HepG2 (cell line): ENCODE data around the gene STUB1. TPM values are rescaled to one million over a fixed set of nuclear protein-coding genes. Genes with fewer than 3 reads are reported as not detected.

ENCODE experiments used
- ATF7 ChIP-seq, 2 experiments: fragments of 450-650 bp in 1 of 2; sonication (generic) in 1 of 2; formaldehyde crosslinking in 1 of 2; IDR thresholded peaks; 2 replicates each; pipeline versions ENCODE4 v1.4.0 to v1.6.1; 2016 to 2020; ENCODE audit warnings: antibody characterized with exemption in 1 of 2, mild to moderate bottlenecking in 1 of 2, missing genetic modification reagents in 1 of 2
- HMG20B ChIP-seq: conservative IDR thresholded peaks from 2 replicates; pipeline ENCODE4 v1.6.1; 2016; ENCODE audit warnings: missing genetic modification reagents, missing compliant biosample characterization
- IRF1 ChIP-seq: sonication (generic); formaldehyde crosslinking; IDR thresholded peaks from 2 replicates; pipeline ENCODE4 v1.4.0; 2020; ENCODE audit warnings: low read depth, mild to moderate bottlenecking, missing genetic modification reagents
- MBNL3 ChIP-seq: fragments of 250-450 bp; sonication (Bioruptor Pico); conservative IDR thresholded peaks from 2 replicates; pipeline ENCODE4 v1.8.0; 2022; ENCODE audit warnings: mild to moderate bottlenecking, inconsistent platforms
- MYC ChIP-seq: sonication (generic); formaldehyde crosslinking; IDR thresholded peaks from 2 replicates; pipeline ENCODE4 v1.9.0; 2021; ENCODE audit warnings: missing genetic modification reagents, borderline replicate concordance
- MZF1 ChIP-seq: sonication (generic); formaldehyde crosslinking; IDR thresholded peaks from 2 replicates; pipeline ENCODE4 v1.8.1; 2023; ENCODE audit warnings: mild to moderate bottlenecking, missing genetic modification reagents, borderline replicate concordance
- NONO ChIP-seq, 2 experiments: fragments of 450-650 bp in 1 of 2; sonication (generic) in 1 of 2; formaldehyde crosslinking in 1 of 2; IDR thresholded peaks in 1 of 2; conservative IDR thresholded peaks in 1 of 2; 2 replicates each; pipeline versions ENCODE4 v1.6.1 to v1.8.0; 2017 to 2022; ENCODE audit warnings: mild to moderate bottlenecking in 1 of 2, missing genetic modification reagents in 1 of 2, moderate library complexity in 1 of 2
- PREB ChIP-seq: sonication (generic); formaldehyde crosslinking; IDR thresholded peaks from 2 replicates; pipeline ENCODE4 v1.4.0; 2020; ENCODE audit warnings: missing genetic modification reagents
- RFX5 ChIP-seq: IDR thresholded peaks from 2 replicates; pipeline ENCODE4 v1.6.1; 2011; ENCODE audit warnings: low read depth, low read length, improper control_type of control experiment
- THAP8 ChIP-seq: sonication (generic); formaldehyde crosslinking; IDR thresholded peaks from 2 replicates; pipeline ENCODE4 v1.5.1; 2020; ENCODE audit warnings: missing genetic modification reagents, mild to moderate bottlenecking, borderline replicate concordance
- THYN1 ChIP-seq: sonication (generic); formaldehyde crosslinking; IDR thresholded peaks from 2 replicates; pipeline ENCODE4 v1.8.1; 2023; ENCODE audit warnings: low read depth, mild to moderate bottlenecking, moderate library complexity, missing genetic modification reagents, borderline replicate concordance
- ZNF510 ChIP-seq: sonication (generic); formaldehyde crosslinking; IDR thresholded peaks from 2 replicates; pipeline ENCODE4 v1.4.0; 2020; ENCODE audit warnings: low read depth, mild to moderate bottlenecking, missing genetic modification reagents
- ZNF713 ChIP-seq: sonication (generic); formaldehyde crosslinking; IDR thresholded peaks from 2 replicates; pipeline ENCODE4 v1.4.0; 2020; ENCODE audit warnings: mild to moderate bottlenecking, missing genetic modification reagents
- ZNF746 ChIP-seq: sonication (generic); formaldehyde crosslinking; IDR thresholded peaks from 2 replicates; pipeline ENCODE4 v1.8.0; 2022; ENCODE audit warnings: mild to moderate bottlenecking, missing genetic modification reagents
- polyA plus RNA-seq, 8 experiments: library from polyadenylated mRNA; depleted of rRNA in 3 of 8; stranded (reverse) in 7 of 8; unstranded in 1 of 8; fragments of >200 nt; fragmentation: Illumina TruSeq in 4 of 8; extraction: Trizol in 4 of 8; gene quantifications; 2 replicates each; pipeline versions ENCODE4 v1.2.1 to v1.2.3, GENCODE V29; 2011 to 2016; ENCODE audit warnings: low read depth in 4 of 8, missing spikeins in 1 of 8, mixed read lengths in 1 of 8; ENCODE audit not compliant: insufficient read depth in 1 of 8
- total RNA-seq, 5 experiments: library from RNA; depleted of rRNA; stranded (reverse); fragments of >200 nt; fragmentation: Illumina TruSeq; extraction: Trizol; gene quantifications; 2 replicates each; pipeline ENCODE4 v1.2.3, GENCODE V29; 2016; ENCODE audit warnings: low read depth in 1 of 5
- TF ChIP-seq, protein P1 (sequence below): sonication (generic); formaldehyde crosslinking; IDR thresholded peaks from 2 replicates; pipeline ENCODE4 v1.9.0; 2021; ENCODE audit warnings: mild to moderate bottlenecking, missing genetic modification reagents
- TF ChIP-seq, protein P2 (sequence below): sonication (generic); formaldehyde crosslinking; IDR thresholded peaks from 2 replicates; pipeline ENCODE4 v1.4.0; 2020; ENCODE audit warnings: missing genetic modification reagents

The STUB1 gene
- total and polyA plus RNA-seq, 2 of the 13 experiments (the other 11 are each of a cell fraction or from before 2014, with no cell fraction given) = 52.9 to 78.2 TPM

DNA sequence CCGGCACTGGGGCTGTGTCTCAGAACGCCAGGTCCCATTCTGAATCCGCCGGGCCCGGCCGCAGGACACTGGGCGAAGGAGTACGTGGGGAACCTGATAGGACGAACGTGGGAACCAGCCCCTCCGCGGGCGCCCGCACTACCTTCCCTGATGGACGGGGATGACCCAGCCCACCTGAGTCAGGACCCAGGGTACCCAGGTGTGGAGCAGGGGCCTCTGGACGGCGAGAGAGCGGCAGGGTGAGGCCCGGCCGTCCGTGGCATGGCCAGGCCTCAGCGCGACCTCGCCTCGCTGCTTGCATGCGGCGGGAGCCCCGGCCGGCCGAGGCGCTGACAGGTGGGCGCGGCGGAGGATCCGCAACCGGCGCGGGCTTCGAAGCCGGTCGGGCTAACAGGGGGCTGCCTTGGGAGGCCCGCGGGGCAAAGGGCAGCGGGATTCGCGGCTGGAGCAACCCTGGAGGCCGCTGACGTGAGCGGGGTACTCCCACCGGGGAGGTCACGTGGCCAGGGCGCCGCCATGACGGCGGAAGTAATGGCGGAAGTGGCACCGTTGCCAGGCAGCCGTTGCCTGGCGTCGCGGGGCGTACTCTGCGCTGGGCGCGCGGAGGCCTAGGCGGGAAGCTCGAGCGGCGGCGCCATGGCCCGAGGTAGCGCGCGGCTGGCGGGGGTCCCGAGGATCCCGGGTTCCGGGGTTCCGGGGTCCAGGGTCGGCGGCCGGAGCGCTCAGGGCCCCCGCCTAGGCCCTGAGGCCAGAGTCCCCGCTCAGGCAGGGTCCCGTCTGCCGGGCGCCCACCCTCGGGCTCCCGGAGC is 31.2 kb upstream of the STUB1 start, which contains the start of gene WDR90 (continued):
- TF ChIP-seq, protein P1, sequence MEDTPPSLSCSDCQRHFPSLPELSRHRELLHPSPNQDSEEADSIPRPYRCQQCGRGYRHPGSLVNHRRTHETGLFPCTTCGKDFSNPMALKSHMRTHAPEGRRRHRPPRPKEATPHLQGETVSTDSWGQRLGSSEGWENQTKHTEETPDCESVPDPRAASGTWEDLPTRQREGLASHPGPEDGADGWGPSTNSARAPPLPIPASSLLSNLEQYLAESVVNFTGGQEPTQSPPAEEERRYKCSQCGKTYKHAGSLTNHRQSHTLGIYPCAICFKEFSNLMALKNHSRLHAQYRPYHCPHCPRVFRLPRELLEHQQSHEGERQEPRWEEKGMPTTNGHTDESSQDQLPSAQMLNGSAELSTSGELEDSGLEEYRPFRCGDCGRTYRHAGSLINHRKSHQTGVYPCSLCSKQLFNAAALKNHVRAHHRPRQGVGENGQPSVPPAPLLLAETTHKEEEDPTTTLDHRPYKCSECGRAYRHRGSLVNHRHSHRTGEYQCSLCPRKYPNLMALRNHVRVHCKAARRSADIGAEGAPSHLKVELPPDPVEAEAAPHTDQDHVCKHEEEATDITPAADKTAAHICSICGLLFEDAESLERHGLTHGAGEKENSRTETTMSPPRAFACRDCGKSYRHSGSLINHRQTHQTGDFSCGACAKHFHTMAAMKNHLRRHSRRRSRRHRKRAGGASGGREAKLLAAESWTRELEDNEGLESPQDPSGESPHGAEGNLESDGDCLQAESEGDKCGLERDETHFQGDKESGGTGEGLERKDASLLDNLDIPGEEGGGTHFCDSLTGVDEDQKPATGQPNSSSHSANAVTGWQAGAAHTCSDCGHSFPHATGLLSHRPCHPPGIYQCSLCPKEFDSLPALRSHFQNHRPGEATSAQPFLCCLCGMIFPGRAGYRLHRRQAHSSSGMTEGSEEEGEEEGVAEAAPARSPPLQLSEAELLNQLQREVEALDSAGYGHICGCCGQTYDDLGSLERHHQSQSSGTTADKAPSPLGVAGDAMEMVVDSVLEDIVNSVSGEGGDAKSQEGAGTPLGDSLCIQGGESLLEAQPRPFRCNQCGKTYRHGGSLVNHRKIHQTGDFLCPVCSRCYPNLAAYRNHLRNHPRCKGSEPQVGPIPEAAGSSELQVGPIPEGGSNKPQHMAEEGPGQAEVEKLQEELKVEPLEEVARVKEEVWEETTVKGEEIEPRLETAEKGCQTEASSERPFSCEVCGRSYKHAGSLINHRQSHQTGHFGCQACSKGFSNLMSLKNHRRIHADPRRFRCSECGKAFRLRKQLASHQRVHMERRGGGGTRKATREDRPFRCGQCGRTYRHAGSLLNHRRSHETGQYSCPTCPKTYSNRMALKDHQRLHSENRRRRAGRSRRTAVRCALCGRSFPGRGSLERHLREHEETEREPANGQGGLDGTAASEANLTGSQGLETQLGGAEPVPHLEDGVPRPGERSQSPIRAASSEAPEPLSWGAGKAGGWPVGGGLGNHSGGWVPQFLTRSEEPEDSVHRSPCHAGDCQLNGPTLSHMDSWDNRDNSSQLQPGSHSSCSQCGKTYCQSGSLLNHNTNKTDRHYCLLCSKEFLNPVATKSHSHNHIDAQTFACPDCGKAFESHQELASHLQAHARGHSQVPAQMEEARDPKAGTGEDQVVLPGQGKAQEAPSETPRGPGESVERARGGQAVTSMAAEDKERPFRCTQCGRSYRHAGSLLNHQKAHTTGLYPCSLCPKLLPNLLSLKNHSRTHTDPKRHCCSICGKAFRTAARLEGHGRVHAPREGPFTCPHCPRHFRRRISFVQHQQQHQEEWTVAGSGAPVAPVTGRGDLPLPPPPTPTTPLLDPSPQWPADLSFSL (CRISPR knock-in tag) = no peak
- peak; percentile 53; the same call in 1 of the 2 replicates for TF ChIP-seq RFX5
- no peak for TF ChIP-seq IRF1 (CRISPR knock-in tag)
- TF ChIP-seq NONO (IDR thresholded peaks at IDR 0.05) = no peak
- TF ChIP-seq NONO (CRISPR knock-in tag; conservative IDR thresholded peaks at IDR 0.05) = peak; percentile 88
- no peak for TF ChIP-seq MZF1 (CRISPR knock-in tag)
- TF ChIP-seq THAP8 = no peak
- TF ChIP-seq, protein P2, sequence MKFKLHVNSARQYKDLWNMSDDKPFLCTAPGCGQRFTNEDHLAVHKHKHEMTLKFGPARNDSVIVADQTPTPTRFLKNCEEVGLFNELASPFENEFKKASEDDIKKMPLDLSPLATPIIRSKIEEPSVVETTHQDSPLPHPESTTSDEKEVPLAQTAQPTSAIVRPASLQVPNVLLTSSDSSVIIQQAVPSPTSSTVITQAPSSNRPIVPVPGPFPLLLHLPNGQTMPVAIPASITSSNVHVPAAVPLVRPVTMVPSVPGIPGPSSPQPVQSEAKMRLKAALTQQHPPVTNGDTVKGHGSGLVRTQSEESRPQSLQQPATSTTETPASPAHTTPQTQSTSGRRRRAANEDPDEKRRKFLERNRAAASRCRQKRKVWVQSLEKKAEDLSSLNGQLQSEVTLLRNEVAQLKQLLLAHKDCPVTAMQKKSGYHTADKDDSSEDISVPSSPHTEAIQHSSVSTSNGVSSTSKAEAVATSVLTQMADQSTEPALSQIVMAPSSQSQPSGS (CRISPR knock-in tag) = peak; percentile 82
- TF ChIP-seq PREB (CRISPR knock-in tag) = peak; percentile 54; the same call in 1 of the 2 replicates
- TF ChIP-seq ZNF713 (CRISPR knock-in tag) = peak; percentile 86; the same call in 1 of the 2 replicates
- TF ChIP-seq ATF7 (IDR thresholded peaks at IDR 0.05) = no peak
- no peak for TF ChIP-seq ATF7 (CRISPR knock-in tag; IDR thresholded peaks at IDR 0.05)
- TF ChIP-seq HMG20B = no peak
- TF ChIP-seq ZNF510 (CRISPR knock-in tag) = no peak
- peak; percentile 88; the same call in 1 of the 2 replicates for TF ChIP-seq MYC (CRISPR knock-in tag)
- no peak for TF ChIP-seq THYN1 (CRISPR knock-in tag)
- no peak for TF ChIP-seq MBNL3 (CRISPR knock-in tag)
- peak; percentile 52; the same call in 1 of the 2 replicates for TF ChIP-seq ZNF746 (CRISPR knock-in tag)
